ENCODE results near the gene POMT2.

The POMT2 gene

GRCh38 chr14:77253333-77254190, 67.1 kb downstream of the POMT2 start:
- TF ChIP-seq CTCF (IDR thresholded peaks at IDR 0.05) = no peak
- Histone ChIP-seq H3K4me3 (ENCODE audit: low read depth in 1 of 2, low read length in 1 of 2) (no peak overlapping the region), H3K9me3 (no peaks in the 10 kb centered on the region), H3K27me3 (no peaks in the 10 kb centered on the region), H3K4me1 (ENCODE audit: control insufficient read depth in 1 of 2, insufficient read depth in 1 of 2, low read depth in 1 of 2, low read length in 1 of 2) (no peaks in the 10 kb centered on the region), H3K27ac (no peak overlapping the region), H3K36me3 (no peaks in the 10 kb centered on the region)

- no peaks in the 10 kb centered on the region for H3K27me3 ChIP-seq
- TF ChIP-seq CTCF (IDR thresholded peaks at IDR 0.05) = no peak
- no peaks in the 10 kb centered on the region for H3K4me1 ChIP-seq (ENCODE audit: control insufficient read depth in 1 of 2, insufficient read depth in 1 of 2, low read depth in 1 of 2, low read length in 1 of 2)
- no peaks in the 10 kb centered on the region for H3K36me3 ChIP-seq
- H3K27ac ChIP-seq = no peak overlapping the region
- no peak overlapping the region for H3K4me3 ChIP-seq (ENCODE audit: low read depth in 1 of 2, low read length in 1 of 2)
- no peaks in the 10 kb centered on the region for H3K9me3 ChIP-seq
These were observed 68.8 kb downstream of the POMT2 start for GRCh38 chr14:77251870-77252269.

- H3K4me1 ChIP-seq (ENCODE audit: control insufficient read depth in 1 of 2, insufficient read depth in 1 of 2, low read depth in 1 of 2, low read length in 1 of 2) = no peaks in the 10 kb centered on the region
- TF ChIP-seq CTCF (IDR thresholded peaks at IDR 0.05) = no peak
These were observed 69.8 kb downstream of the POMT2 start for GRCh38 chr14:77250927-77251326.

GRCh38 chr14:77249286-77249685, 71.4 kb downstream of the POMT2 start:
- no peaks in the 10 kb centered on the region for H3K27me3 ChIP-seq
- no peaks in the 10 kb centered on the region for H3K4me1 ChIP-seq (ENCODE audit: control insufficient read depth in 1 of 2, insufficient read depth in 1 of 2, low read depth in 1 of 2, low read length in 1 of 2)
- no peak overlapping the region for H3K27ac ChIP-seq
- no peaks in the 10 kb centered on the region for H3K9me3 ChIP-seq
- no peaks in the 10 kb centered on the region for H3K36me3 ChIP-seq
- no peak overlapping the region for H3K4me3 ChIP-seq (ENCODE audit: low read depth in 1 of 2, low read length in 1 of 2)
- TF ChIP-seq CTCF (IDR thresholded peaks at IDR 0.05) = no peak

More at GRCh38 chr14:77250927-77251326, 69.8 kb downstream of the POMT2 start:
- Histone ChIP-seq H3K27ac (no peak overlapping the region), H3K9me3 (no peaks in the 10 kb centered on the region), H3K36me3 (no peaks in the 10 kb centered on the region), H3K27me3 (no peaks in the 10 kb centered on the region), H3K4me3 (ENCODE audit: low read depth in 1 of 2, low read length in 1 of 2) (no peak overlapping the region)

- Histone ChIP-seq H3K9me3 (no peaks in the 10 kb centered on the region), H3K27ac (no peak overlapping the region), H3K36me3 (no peaks in the 10 kb centered on the region), H3K4me3 (ENCODE audit: low read depth in 1 of 2, low read length in 1 of 2) (no peak overlapping the region), H3K27me3 (no peaks in the 10 kb centered on the region), H3K4me1 (ENCODE audit: control insufficient read depth in 1 of 2, insufficient read depth in 1 of 2, low read depth in 1 of 2, low read length in 1 of 2) (no peaks in the 10 kb centered on the region)
- TF ChIP-seq CTCF (IDR thresholded peaks at IDR 0.05) = no peak
These were observed 72.0 kb downstream of the POMT2 start for GRCh38 chr14:77248666-77249065.
